Lower lobe of right lung (tissue), 2 donors: ENCODE measurements around the gene ZNF592. TPM values are rescaled to one million over a fixed set of nuclear protein-coding genes. Genes with fewer than 3 reads are reported as not detected.

Experiments used
- ATAC-seq, 2 donors: fragments of 200-7000 bp; cut with Tn5 transposase; one replicate each; pipeline ENCODE4 v1.9.1; 2020 to 2022; ENCODE audit warnings: mild to moderate bottlenecking in 2 of 2, moderate library complexity in 2 of 2
- DNase-seq: peaks from one replicate; pipeline ENCODE4 v3.0.0-alpha.2; 2020
- H3K27ac ChIP-seq: fragments of 200-600 bp; one replicate; pipeline ENCODE4 v1.8.0; 2022
- H3K27me3 ChIP-seq: fragments of 200-600 bp; one replicate; pipeline ENCODE4 v1.8.0; 2022; ENCODE audit warnings: low read depth
- H3K36me3 ChIP-seq: fragments of 200-600 bp; one replicate; pipeline ENCODE4 v1.8.0; 2022; ENCODE audit warnings: mild to moderate bottlenecking
- H3K4me1 ChIP-seq: fragments of 200-600 bp; one replicate; pipeline ENCODE4 v1.8.0; 2022
- H3K4me3 ChIP-seq: fragments of 200-600 bp; one replicate; pipeline ENCODE4 v1.8.0; 2022; ENCODE audit warnings: mild to moderate bottlenecking
- H3K9me3 ChIP-seq: fragments of 200-600 bp; one replicate; pipeline ENCODE4 v1.8.0; 2022
- CTCF ChIP-seq: fragments of 200-600 bp; IDR thresholded peaks from one replicate; pipeline ENCODE4 v1.8.0; 2022; ENCODE audit warnings: antibody characterized with exemption, mild to moderate bottlenecking
- intact Hi-C: fragments of 100-400 bp; cut with DNase I; formaldehyde crosslinking; loops from one replicate; pipeline ENCODE4 v1.11.0; 2022
- total RNA-seq: library from RNA; stranded (reverse); fragmentation: NEBNext Ultra II Directional; extraction: Animal tissue kit (Norgen Biotek cat#: 25700); gene quantifications from one replicate; pipeline ENCODE4 v1.2.1, GENCODE V29; 2021
- donor health status: DM: no; HTN: yes; CAD: no; lungs with severe emphysema.

Gene ZNF592
- total RNA-seq, 1 donor from 2014 or later = 34.8 TPM

GRCh38 chr15:84827246-84827645 lies 78.9 kb downstream of the ZNF592 start:
- H3K36me3 ChIP-seq = no peaks in the 10 kb centered on the region
- H3K27ac ChIP-seq = no peak overlapping the region
- no peak for DNase-seq
- H3K27me3 ChIP-seq = no peaks in the 10 kb centered on the region
- intact Hi-C loops = no loop called here
- TF ChIP-seq CTCF = no peak
- peaks cover 35% of the 10 kb centered on the region for H3K4me1 ChIP-seq
- no peak for ATAC-seq
- H3K4me3 ChIP-seq = no peak overlapping the region
- no peaks in the 10 kb centered on the region for H3K9me3 ChIP-seq

DNA sequence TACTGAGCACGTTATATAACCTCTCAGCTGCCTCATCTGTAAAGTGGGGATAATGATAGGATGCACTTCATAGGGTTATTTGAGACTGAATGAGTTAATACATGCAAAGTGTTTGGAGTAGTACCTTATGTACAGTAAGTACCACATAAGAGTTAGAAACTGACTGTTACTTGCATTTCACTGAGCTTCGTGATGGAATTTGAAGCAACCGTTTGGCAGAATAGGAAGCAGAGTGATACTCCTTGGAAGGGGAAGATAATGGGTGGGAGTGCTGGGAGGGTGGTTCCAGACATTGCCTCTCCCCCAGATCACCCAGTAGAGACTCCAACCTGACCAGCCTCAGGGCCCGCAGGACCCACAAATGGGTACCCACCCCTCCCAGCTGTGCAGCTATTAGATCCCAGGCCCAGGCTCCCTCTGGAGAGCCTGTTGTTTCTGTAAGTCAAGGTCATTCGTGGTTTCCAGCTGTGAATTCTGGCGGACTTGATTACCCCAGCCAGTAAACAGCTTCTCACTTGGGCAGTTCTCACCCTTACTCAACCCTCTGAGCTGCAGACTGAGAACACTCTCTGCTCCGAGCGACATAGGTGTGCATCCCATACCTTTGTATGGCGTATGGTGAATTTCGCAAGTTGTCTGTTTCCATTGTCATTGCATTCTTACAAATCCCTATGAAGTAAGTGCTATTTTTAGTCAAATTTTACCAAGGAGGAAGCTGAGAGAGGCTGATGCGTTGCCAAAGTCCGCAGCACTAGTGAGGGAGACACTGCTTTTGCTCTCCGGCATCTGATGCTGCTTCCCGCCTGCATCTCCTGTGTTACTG lies 79.9 kb downstream of the ZNF592 start:
- H3K36me3 ChIP-seq = no peaks in the 10 kb centered on the region
- TF ChIP-seq CTCF = no peak
- ATAC-seq = peak in 1 of 2 donors; percentile 30
- DNase-seq = peak; percentile 66
- no peak overlapping the region for H3K27ac ChIP-seq
- H3K9me3 ChIP-seq = no peaks in the 10 kb centered on the region
- peaks cover 33% of the 10 kb centered on the region for H3K4me1 ChIP-seq
- no peak overlapping the region for H3K4me3 ChIP-seq
- intact Hi-C loops = no loop called here
- H3K27me3 ChIP-seq = no peaks in the 10 kb centered on the region

- no peaks in the 10 kb centered on the region for H3K36me3 ChIP-seq
- intact Hi-C loops = no loop called here
- no peak overlapping the region for H3K27ac ChIP-seq
Observed at GRCh38 chr15:84829428-84829827, 81.0 kb downstream of the ZNF592 start.

DNA sequence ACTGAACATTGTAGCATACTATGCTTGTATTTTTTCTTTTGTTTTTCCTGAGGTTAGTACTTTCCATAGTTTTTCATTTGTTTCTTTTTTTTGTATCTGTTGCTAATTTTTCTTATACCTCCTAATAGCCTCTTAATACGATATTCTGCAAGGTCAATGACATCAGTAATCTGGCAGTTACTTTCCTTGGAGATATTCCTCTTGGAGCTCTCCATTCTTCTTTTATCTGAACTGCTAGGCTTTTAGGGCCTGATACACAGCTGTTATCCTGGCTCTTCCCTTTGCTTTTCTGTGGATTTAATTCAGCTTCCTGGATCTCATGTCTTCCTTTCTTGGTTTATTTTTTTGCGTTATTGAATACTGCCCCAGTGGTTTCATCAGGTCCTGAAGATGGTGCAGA lies 81.6 kb downstream of the ZNF592 start:
- ATAC-seq (no peak), DNase-seq (no peak)
- no peak for TF ChIP-seq CTCF
- H3K9me3 ChIP-seq = no peaks in the 10 kb centered on the region
- no peak overlapping the region for H3K27ac ChIP-seq
- peaks cover 29% of the 10 kb centered on the region for H3K4me1 ChIP-seq
- intact Hi-C loops = no loop called here
- no peaks in the 10 kb centered on the region for H3K27me3 ChIP-seq
- H3K36me3 ChIP-seq = no peaks in the 10 kb centered on the region
- no peak overlapping the region for H3K4me3 ChIP-seq

More at GRCh38 chr15:84829428-84829827, 81.0 kb downstream of the ZNF592 start:
- Histone ChIP-seq H3K4me1 (peaks cover 29% of the 10 kb centered on the region), H3K27me3 (no peaks in the 10 kb centered on the region), H3K9me3 (no peaks in the 10 kb centered on the region), H3K4me3 (no peak overlapping the region)
- no peak for DNase-seq
- no peak for TF ChIP-seq CTCF
- no peak for ATAC-seq

- H3K9me3 ChIP-seq = no peaks in the 10 kb centered on the region
- DNase-seq (no peak), ATAC-seq (no peak)
- H3K4me1 ChIP-seq = peaks cover 29% of the 10 kb centered on the region
- intact Hi-C loops = no loop called here
- no peaks in the 10 kb centered on the region for H3K36me3 ChIP-seq
- H3K4me3 ChIP-seq = no peak overlapping the region
- H3K27me3 ChIP-seq = no peaks in the 10 kb centered on the region
- no peak overlapping the region for H3K27ac ChIP-seq
- TF ChIP-seq CTCF = no peak
Observed at GRCh38 chr15:84831028-84831427, 82.6 kb downstream of the ZNF592 start.
